GM19023 (cell line): Measurements from ENCODE around the gene TUBGCP2.
"Not testable (repeated sequence)": the region's sequence is repeated elsewhere in the genome, so short reads cannot be mapped to it uniquely, and the experiment has no call there.

Source experiments
- ATAC-seq: cut with Tn5 transposase; IDR thresholded peaks from one replicate; pipeline ENCODE4 v1.9.1; 2021; ENCODE audit warnings: mild to moderate bottlenecking, moderate library complexity; ENCODE audit not compliant: unreplicated experiment

TUBGCP2 gene

GRCh38 chr10:133267829-133268228 lies 40.8 kb downstream of the TUBGCP2 start:
- ATAC-seq, result no peak

- ATAC-seq, result no peak
Measured at GRCh38 chr10:133267293-133267692, 41.4 kb downstream of the TUBGCP2 start.

- no peak for ATAC-seq
Measured at GRCh38 chr10:133266056-133266795, 42.4 kb downstream of the TUBGCP2 start.

GRCh38 chr10:133265052-133265451 lies 43.6 kb downstream of the TUBGCP2 start:
- ATAC-seq, result not testable (repeated sequence)

GRCh38 chr10:133264461-133264860 lies 44.2 kb downstream of the TUBGCP2 start:
- no peak for ATAC-seq

GRCh38 chr10:133263674-133264073 lies 45.0 kb downstream of the TUBGCP2 start:
- ATAC-seq, result no peak

GRCh38 chr10:133262696-133263095 lies 46.0 kb downstream of the TUBGCP2 start:
- no peak for ATAC-seq

GRCh38 chr10:133261726-133262325 lies 46.8 kb downstream of the TUBGCP2 start:
- ATAC-seq, result peak; percentile 53

- peak; percentile 62 for ATAC-seq
Measured at GRCh38 chr10:133260895-133261725, 47.6 kb downstream of the TUBGCP2 start.

- ATAC-seq, result no peak
Measured at GRCh38 chr10:133259602-133259989, 49.1 kb downstream of the TUBGCP2 start.

- no peak for ATAC-seq
Measured at GRCh38 chr10:133258818-133259601, 49.7 kb downstream of the TUBGCP2 start.

GRCh38 chr10:133258066-133258817 lies 50.4 kb downstream of the TUBGCP2 start:
- ATAC-seq, result no peak

GRCh38 chr10:133257489-133258065 lies 51.1 kb downstream of the TUBGCP2 start:
- ATAC-seq, result no peak

- no peak for ATAC-seq
Measured at GRCh38 chr10:133255323-133255722, 53.3 kb downstream of the TUBGCP2 start.

- ATAC-seq, result no peak
Measured at GRCh38 chr10:133254421-133255120, 54.1 kb downstream of the TUBGCP2 start.

GRCh38 chr10:133253361-133253955 lies 55.2 kb downstream of the TUBGCP2 start:
- no peak for ATAC-seq

GRCh38 chr10:133252223-133252552 lies 56.5 kb downstream of the TUBGCP2 start:
- ATAC-seq, result no peak

GRCh38 chr10:133251388-133252222 lies 57.1 kb downstream of the TUBGCP2 start:
- no peak for ATAC-seq
